SU-DHL-6 (cell line): ENCODE data around the gene NOTCH4.
"Not testable (repeated sequence)": the region's sequence is repeated elsewhere in the genome, so short reads cannot be mapped to it uniquely, and the experiment has no call there.

Experiments
- H2AFZ ChIP-seq: fragments of 200-600 bp; sonication (generic); 2 replicates; pipeline ENCODE4 v1.6.1; 2014; ENCODE audit warnings: low read depth, mild to moderate bottlenecking, moderate library complexity, mixed read lengths, antibody characterized with exemption, low read length; ENCODE audit not compliant: severe bottlenecking
- H3F3A ChIP-seq: fragments of 200-600 bp; shearing (Covaris generic); 2 replicates; pipeline ENCODE4 v1.6.0; 2016; ENCODE audit warnings: antibody characterized with exemption, mild to moderate bottlenecking; ENCODE audit not compliant: insufficient read depth
- H3K27ac ChIP-seq: fragments of 200-600 bp; sonication (generic); 2 replicates; pipeline ENCODE4 v1.5.1; 2016; ENCODE audit warnings: low read depth, mild to moderate bottlenecking, low read length, moderate library complexity, mixed read lengths
- H3K27me3 ChIP-seq: fragments of 200-600 bp; sonication (generic), shearing (Covaris generic); 2 replicates; pipeline ENCODE4 v1.6.0; 2014; ENCODE audit warnings: mild to moderate bottlenecking, low read length
- H3K36me3 ChIP-seq: fragments of 200-600 bp; sonication (generic); 2 replicates; pipeline ENCODE4 v1.6.1; 2014; ENCODE audit warnings: mild to moderate bottlenecking, low read length, mixed read lengths
- H3K4me2 ChIP-seq: fragments of 300-600, 200-600 bp; shearing (Covaris generic), sonication (generic); 2 replicates; pipeline ENCODE4 v1.6.0; 2014; ENCODE audit warnings: low read length, low read depth, mild to moderate bottlenecking; ENCODE audit not compliant: poor library complexity, severe bottlenecking
- H3K4me3 ChIP-seq: fragments of 200-600 bp; sonication (generic); 2 replicates; pipeline ENCODE4 v1.5.1; 2014; ENCODE audit warnings: antibody characterized with exemption, low read length, mild to moderate bottlenecking, mixed read lengths; ENCODE audit not compliant: insufficient read depth, poor library complexity, severe bottlenecking
- H3K79me2 ChIP-seq: fragments of 200-600 bp; sonication (generic); 2 replicates; pipeline ENCODE4 v1.6.1; 2014; ENCODE audit warnings: mild to moderate bottlenecking, low read length, moderate library complexity; ENCODE audit not compliant: insufficient read depth
- H3K9ac ChIP-seq: fragments of 200-600 bp; sonication (generic); 2 replicates; pipeline ENCODE4 v1.7.0; 2014; ENCODE audit warnings: mild to moderate bottlenecking, low read length
- H3K9me2 ChIP-seq: fragments of 200-600 bp; sonication (generic); replicated peaks from 2 replicates; pipeline ENCODE4 v1.6.1; 2014; ENCODE audit warnings: low read length; ENCODE audit not compliant: insufficient read depth
- H3K9me3 ChIP-seq: fragments of 200-600 bp; sonication (generic); 2 replicates; pipeline ENCODE4 v1.6.1; 2014; ENCODE audit warnings: low read length, mixed read lengths; ENCODE audit not compliant: insufficient read depth
- H4K20me1 ChIP-seq: fragments of 200-600 bp; sonication (generic); 2 replicates; pipeline ENCODE4 v1.6.1; 2014; ENCODE audit warnings: low read depth, mild to moderate bottlenecking, antibody characterized with exemption, low read length, moderate library complexity, mixed read lengths
- CTCF ChIP-seq: fragments of 200-600 bp; sonication (generic); IDR thresholded peaks from one replicate; pipeline ENCODE4 v1.5.1; 2017; ENCODE audit warnings: antibody characterized with exemption, mild to moderate bottlenecking, low read length, moderate library complexity; ENCODE audit not compliant: insufficient read depth, poor library complexity, severe bottlenecking
- EZH2phosphoT487 ChIP-seq: fragments of 200-600 bp; sonication (generic), shearing (Covaris generic); conservative IDR thresholded peaks from 2 replicates; pipeline ENCODE4 v1.6.1; 2018; ENCODE audit warnings: mild to moderate bottlenecking, antibody characterized with exemption, low read length, moderate library complexity, mixed read lengths

NOTCH4 gene

GRCh38 chr6:32244270-32244669 lies 20.4 kb upstream of the NOTCH4 start:
- Histone ChIP-seq H3K27me3 (no peaks in the 10 kb centered on the region), H3F3A (no peaks in the 10 kb centered on the region), H3K9me2 (no peaks in the 10 kb centered on the region), H3K27ac (no peak overlapping the region), H3K9ac (no peak overlapping the region), H4K20me1 (no peaks in the 10 kb centered on the region), H3K79me2 (no peaks in the 10 kb centered on the region), H3K4me3 (no peak overlapping the region), H3K4me2 (no peak overlapping the region), H3K36me3 (no peaks in the 10 kb centered on the region), H3K9me3 (peaks cover 8% of the 10 kb centered on the region; the same call in 1 of the 2 replicates), H2AFZ (peak overlapping the region; percentile 28)
- no peak for TF ChIP-seq EZH2phosphoT487

- not testable (repeated sequence) for H3K79me2 ChIP-seq, H3K4me3 ChIP-seq, H3K4me2 ChIP-seq, H2AFZ ChIP-seq, H3K9me2 ChIP-seq, H3K9me3 ChIP-seq, H3K9ac ChIP-seq, H3F3A ChIP-seq, H4K20me1 ChIP-seq, H3K27me3 ChIP-seq, H3K27ac ChIP-seq, H3K36me3 ChIP-seq
Measured at GRCh38 chr6:32242318-32242813, 18.5 kb upstream of the NOTCH4 start.

- Histone ChIP-seq H3F3A (no peaks in the 10 kb centered on the region), H3K4me2 (no peak overlapping the region), H3K27ac (no peak overlapping the region), H3K4me3 (no peak overlapping the region), H3K9me3 (no peaks in the 10 kb centered on the region), H3K9me2 (no peaks in the 10 kb centered on the region), H3K9ac (no peak overlapping the region), H3K79me2 (no peaks in the 10 kb centered on the region), H3K27me3 (no peaks in the 10 kb centered on the region), H4K20me1 (no peaks in the 10 kb centered on the region), H2AFZ (no peak overlapping the region), H3K36me3 (no peaks in the 10 kb centered on the region)
- no peak for TF ChIP-seq EZH2phosphoT487
- TF ChIP-seq CTCF: no peak
Measured at GRCh38 chr6:32240686-32241085, 16.8 kb upstream of the NOTCH4 start.

GRCh38 chr6:32239462-32239861 lies 15.6 kb upstream of the NOTCH4 start:
- no peak overlapping the region for H3K4me2 ChIP-seq
- H3F3A ChIP-seq: no peaks in the 10 kb centered on the region
- H3K9ac ChIP-seq: no peak overlapping the region
- H3K9me3 ChIP-seq: no peaks in the 10 kb centered on the region
- H3K9me2 ChIP-seq: no peaks in the 10 kb centered on the region
- H3K36me3 ChIP-seq: no peaks in the 10 kb centered on the region
- no peak overlapping the region for H3K4me3 ChIP-seq
- H4K20me1 ChIP-seq: no peaks in the 10 kb centered on the region
- TF ChIP-seq CTCF (no peak), EZH2phosphoT487 (no peak)
- no peaks in the 10 kb centered on the region for H3K27me3 ChIP-seq
- no peak overlapping the region for H3K27ac ChIP-seq
- H3K79me2 ChIP-seq: no peaks in the 10 kb centered on the region
- no peak overlapping the region for H2AFZ ChIP-seq
